Subcutaneous preadipocyte (primary cell): ENCODE results near the gene TRAF7. TPM values are rescaled to one million over a fixed set of nuclear protein-coding genes. Genes with fewer than 3 reads are reported as not detected.

Experiments
- small RNA-seq: library from RNA; depleted of rRNA; stranded (forward); fragments of <200 nt; gene quantifications from one replicate; pipeline ENCODE3, GENCODE V24; 2012
- total RNA-seq: library from RNA; depleted of rRNA; stranded (reverse); fragments of >200 nt; gene quantifications from 2 replicates; pipeline ENCODE4 v1.2.3, GENCODE V29; 2012

TRAF7 gene
- 61.0 and 70.0 TPM in 2 replicates for total RNA-seq

GRCh38 chr16:2155091-2155950 is at the start of gene TRAF7:
Gene TRAF7, plus strand, starts transcription at chr16:2155782. Its CDS starts 8,139 bp downstream, at chr16:2163921.

GRCh38 chr16:2135770-2136490 is 19.7 kb upstream of the TRAF7 start, which contains the start of gene PKD1:
Gene PKD1, minus strand, starts transcription at chr16:2135898. Its CDS starts 209 bp downstream, at chr16:2135689.

GRCh38 chr16:2147981-2148671 is 7.5 kb upstream of the TRAF7 start, which contains the start of gene RAB26:
Gene RAB26, plus strand, starts transcription at chr16:2148625. Its CDS starts 159 bp downstream, at chr16:2148784.

GRCh38 chr16:2196162-2196980 is 40.8 kb downstream of the TRAF7 start, which contains the start of gene CASKIN1:
Gene CASKIN1, minus strand, starts transcription at chr16:2196605. Its CDS starts 173 bp downstream, at chr16:2196432.

GRCh38 chr16:2205104-2205966 is 49.8 kb downstream of the TRAF7 start, which contains the start of gene MLST8:
Gene MLST8, plus strand, starts transcription at chr16:2205454. Its CDS starts 632 bp downstream, at chr16:2206086.

GRCh38 chr16:2210386-2211365 is 55.1 kb downstream of the TRAF7 start, which contains the start of gene BRICD5:
Gene BRICD5, minus strand, starts transcription at chr16:2210863. Its CDS starts 30 bp downstream, at chr16:2210833.

GRCh38 chr16:2214719-2214968 is 59.1 kb downstream of the TRAF7 start, which contains the start of gene PGP:
Gene PGP, minus strand, starts transcription at chr16:2214840. Its CDS starts 63 bp downstream, at chr16:2214777.

GRCh38 chr16:2223221-2223941 is 67.8 kb downstream of the TRAF7 start, which contains the start of gene E4F1:
Gene E4F1, plus strand, starts transcription at chr16:2223591. Its CDS starts 23 bp downstream, at chr16:2223614.

Small RNA genes within 50 kb of the gene (small RNA-seq; reads per million reads assigned to genes)
- gene MIR3180-5 (not detected), gene MIR4516 (not detected), gene RF00019 (not detected), gene SNORD60 (not detected)

Other genes starting within 250 kb of the TRAF7 start
- not detected in 2 replicates for gene HS3ST6, start 237.4 kb upstream of the TRAF7 start, total RNA-seq
- 12.7 and 15.4 TPM in 2 replicates for gene MSRB1, start 212.6 kb upstream of the TRAF7 start, total RNA-seq
- gene RPL3L, start 201.1 kb upstream of the TRAF7 start, total RNA-seq: not detected in 2 replicates
- 133 and 161 TPM in 2 replicates for gene NDUFB10, start 196.2 kb upstream of the TRAF7 start, total RNA-seq
- 1,799 and 3,882 TPM in 2 replicates for gene RPS2, start 191.0 kb upstream of the TRAF7 start, total RNA-seq
- not detected in 2 replicates for gene RNF151, start 188.9 kb upstream of the TRAF7 start, total RNA-seq
- 49.2 and 51.6 TPM in 2 replicates for gene TBL3, start 183.7 kb upstream of the TRAF7 start, total RNA-seq
- gene NOXO1, start 174.3 kb upstream of the TRAF7 start, total RNA-seq: 0.39 TPM in 1 of 2 replicates, not detected in the other
- gene GFER, start 171.6 kb upstream of the TRAF7 start, total RNA-seq: 9.9 and 13.1 TPM in 2 replicates
- gene SYNGR3, start 165.8 kb upstream of the TRAF7 start, total RNA-seq: 0.73 and 1.4 TPM in 2 replicates
- 26.8 and 35.0 TPM in 2 replicates for gene ZNF598, start 146.0 kb upstream of the TRAF7 start, total RNA-seq
- gene NPW, start 136.0 kb upstream of the TRAF7 start, total RNA-seq: 1.5 TPM in 1 of 2 replicates, not detected in the other
- gene NHERF2, start 128.9 kb upstream of the TRAF7 start, total RNA-seq: 4.8 and 5.1 TPM in 2 replicates
- 19.7 and 31.6 TPM in 2 replicates for gene NTHL1, start 107.9 kb upstream of the TRAF7 start, total RNA-seq
- gene TSC2, start 107.8 kb upstream of the TRAF7 start, total RNA-seq: 56.2 and 62.2 TPM in 2 replicates
- 95.8 and 107 TPM in 2 replicates for gene PKD1, start 19.9 kb upstream of the TRAF7 start, total RNA-seq
- gene RAB26, start 7.2 kb upstream of the TRAF7 start, total RNA-seq: under 0.01 and 0.20 TPM in 2 replicates
- under 0.01 and 0.73 TPM in 2 replicates for gene CASKIN1, start 40.8 kb downstream of the TRAF7 start, total RNA-seq
- gene MLST8, start 49.7 kb downstream of the TRAF7 start, total RNA-seq: 26.0 and 36.7 TPM in 2 replicates
- gene BRICD5, start 55.1 kb downstream of the TRAF7 start, total RNA-seq: 0.37 and 1.6 TPM in 2 replicates
- gene PGP, start 59.1 kb downstream of the TRAF7 start, total RNA-seq: 17.3 and 23.5 TPM in 2 replicates
- gene E4F1, start 67.8 kb downstream of the TRAF7 start, total RNA-seq: 30.1 and 34.4 TPM in 2 replicates
- under 0.01 and 1.2 TPM in 2 replicates for gene DNASE1L2, start 80.7 kb downstream of the TRAF7 start, total RNA-seq
- 29.9 and 30.5 TPM in 2 replicates for gene ECI1, start 95.8 kb downstream of the TRAF7 start, total RNA-seq
- gene RNPS1, start 112.3 kb downstream of the TRAF7 start, total RNA-seq: 81.6 and 118 TPM in 2 replicates
- 0.39 and 0.73 TPM in 2 replicates for gene ABCA3, start 184.9 kb downstream of the TRAF7 start, total RNA-seq